H1 (cell line): ENCODE measurements around the gene COL8A1. TPM values are rescaled to one million over a fixed set of nuclear protein-coding genes. Genes with fewer than 3 reads are reported as not detected.

Source experiments
- ATF2 ChIP-seq: IDR thresholded peaks from 2 replicates; pipeline ENCODE4 v1.6.1; 2012; ENCODE audit warnings: low read length, inconsistent platforms
- CTBP2 ChIP-seq: IDR thresholded peaks from 2 replicates; pipeline ENCODE4 v1.7.0; 2011; ENCODE audit warnings: borderline replicate concordance, mild to moderate bottlenecking, moderate library complexity, mixed read lengths, low read length; ENCODE audit not compliant: insufficient read depth, insufficient read length
- ZNF274 ChIP-seq: IDR thresholded peaks from 2 replicates; pipeline ENCODE4 v1.7.0; 2012; ENCODE audit warnings: low read length, borderline replicate concordance; ENCODE audit errors: extremely low read depth
- polyA plus RNA-seq, 7 experiments: library from polyadenylated mRNA; depleted of rRNA in 3 of 7; stranded (reverse) in 5 of 7; unstranded in 2 of 7; fragments of >200 nt in 5 of 7; fragments of 200-250 nt in 2 of 7; gene quantifications; 1 replicate in 5 of 7; 2 replicates in 1 of 7; 4 replicates in 1 of 7; pipeline versions ENCODE4 v1.2.1 to v1.2.3, GENCODE V29; 2011 to 2013; ENCODE audit warnings: missing spikeins in 2 of 7, mixed read lengths in 2 of 7
- total RNA-seq: library from RNA; stranded (reverse); fragmentation: NEBNext Ultra II Directional; extraction: Animal tissue kit (Norgen Biotek cat#: 25700); gene quantifications from 2 replicates; pipeline ENCODE4 v1.2.1, GENCODE V29; 2021
- TF ChIP-seq, protein P1 (sequence below): IDR thresholded peaks from 2 replicates; pipeline ENCODE4 v1.6.1; 2012; ENCODE audit warnings: inconsistent platforms

The COL8A1 gene
- total and polyA plus RNA-seq, 2 of the 8 experiments (the other 6 are each of a cell fraction or from before 2014, with no cell fraction given) = 0.21 to 1.2 TPM

DNA sequence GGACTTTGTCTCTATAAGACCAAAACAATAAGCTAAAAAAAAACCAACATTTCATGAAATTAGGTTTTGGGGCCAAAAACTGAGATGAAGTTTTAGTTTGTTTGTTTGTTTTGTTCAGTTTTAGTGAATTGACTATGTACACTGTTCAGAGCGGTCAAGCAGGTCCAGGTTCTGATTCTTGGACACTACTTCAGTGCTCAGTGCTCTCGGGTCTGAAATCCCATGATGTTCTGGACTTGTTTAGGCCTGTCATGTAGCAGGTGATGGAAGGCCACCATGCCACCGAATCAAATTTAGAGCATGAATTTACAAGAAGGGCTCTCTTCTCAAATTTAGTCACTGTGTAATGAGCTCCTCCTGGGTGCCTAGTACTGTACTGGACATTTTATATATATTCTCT is 45.5 kb downstream of the COL8A1 start (continued):
- TF ChIP-seq, protein P1, sequence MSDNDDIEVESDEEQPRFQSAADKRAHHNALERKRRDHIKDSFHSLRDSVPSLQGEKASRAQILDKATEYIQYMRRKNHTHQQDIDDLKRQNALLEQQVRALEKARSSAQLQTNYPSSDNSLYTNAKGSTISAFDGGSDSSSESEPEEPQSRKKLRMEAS = no peak
- no peak for TF ChIP-seq ATF2
- no peak for TF ChIP-seq ZNF274
- no peak for TF ChIP-seq CTBP2
- TF ChIP-seq, all 59 proteins: peak for 0
